NK-92 (cell line): Measurements from ENCODE around the gene PPP1R27.

Experiments
- DNase-seq: peaks from one replicate; lab custom pipeline; 2025; ENCODE audit not compliant: unreplicated experiment; lab: John Stamatoyannopoulos, UW

The PPP1R27 gene, protein sequence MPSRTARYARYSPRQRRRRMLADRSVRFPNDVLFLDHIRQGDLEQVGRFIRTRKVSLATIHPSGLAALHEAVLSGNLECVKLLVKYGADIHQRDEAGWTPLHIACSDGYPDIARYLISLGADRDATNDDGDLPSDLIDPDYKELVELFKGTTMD

DNA sequence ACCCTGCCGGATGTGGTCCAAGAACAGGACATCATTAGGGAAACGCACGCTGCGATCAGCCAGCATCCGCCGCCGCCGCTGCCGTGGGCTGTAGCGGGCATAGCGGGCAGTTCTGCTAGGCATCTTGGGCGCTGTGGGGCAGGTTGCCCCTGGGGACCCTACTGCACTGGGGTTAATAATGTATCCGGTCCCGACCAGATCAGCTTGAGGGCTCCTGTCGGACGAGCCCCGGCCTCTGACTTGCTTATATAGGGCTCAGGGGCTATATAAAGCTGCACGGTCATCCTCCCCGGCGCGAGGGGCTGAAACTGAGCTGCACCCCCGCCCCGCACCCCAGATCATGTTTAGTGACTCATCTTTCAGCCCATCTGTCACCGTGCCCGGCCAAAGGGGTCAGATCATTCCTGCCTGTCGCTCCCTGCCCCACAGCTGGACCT, at the start of gene PPP1R27:
PPP1R27 (minus strand) TSS at position 220 of the 437 bp plus-strand sequence; CDS start at position 123, 97 bp downstream.
- no peak for DNase-seq

DNA sequence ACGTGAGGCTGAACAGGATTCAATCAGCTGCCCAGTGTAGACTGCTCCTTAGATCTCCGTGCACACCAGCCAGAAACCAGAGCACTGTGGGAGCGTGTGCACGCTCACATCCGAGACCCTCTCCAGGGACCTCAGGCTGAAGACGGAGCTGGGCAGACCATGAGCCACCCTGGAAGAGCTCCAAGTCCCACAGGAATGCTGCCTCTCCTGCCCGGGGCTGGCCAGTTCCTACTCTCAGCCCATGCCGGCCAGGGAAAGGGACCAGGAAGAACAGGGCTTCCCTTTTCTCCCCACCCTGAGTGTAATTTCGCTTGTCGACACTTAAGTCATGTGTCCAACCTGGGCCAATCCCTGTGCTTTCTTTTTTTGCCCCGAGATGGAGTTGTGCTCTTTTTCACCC, 49.7 kb upstream of the PPP1R27 start:
- DNase-seq = no peak

DNA sequence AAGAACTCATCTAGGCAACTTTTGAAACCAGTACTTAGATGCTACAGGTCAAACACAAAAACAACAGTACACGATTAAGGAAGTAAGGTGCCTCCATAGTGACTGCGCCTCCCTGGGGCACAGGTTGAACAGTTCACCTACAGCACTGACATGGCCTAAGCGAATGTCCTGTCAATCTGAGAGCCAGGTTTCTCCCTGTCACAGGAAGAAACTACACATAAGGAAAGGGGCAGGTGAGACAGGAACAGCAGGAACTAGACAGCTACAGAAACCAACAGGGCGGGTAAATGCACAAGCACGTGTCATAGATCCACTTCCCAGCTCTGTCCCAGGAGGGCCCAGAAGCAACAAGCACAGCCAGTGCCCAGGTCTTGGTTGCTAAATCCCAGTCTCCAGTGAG, 44.3 kb upstream of the PPP1R27 start:
- DNase-seq = no peak

DNA sequence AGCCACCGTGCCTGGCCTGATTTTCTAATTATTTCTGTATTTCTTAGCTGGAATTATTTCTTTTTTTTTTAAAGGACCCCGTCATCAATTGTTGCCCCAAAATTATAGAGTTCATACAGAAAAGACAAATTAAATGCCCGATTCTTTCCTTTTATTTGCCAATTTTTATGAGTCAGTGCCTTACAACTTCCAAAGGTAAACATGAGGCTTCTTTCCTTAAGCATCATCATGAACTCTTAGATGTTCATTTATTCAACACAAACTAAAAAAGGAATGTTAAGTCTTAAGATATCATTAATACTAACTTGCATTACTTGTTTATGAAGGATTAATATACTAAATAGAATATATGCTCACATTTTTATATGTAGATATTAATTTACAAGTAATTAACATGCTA, 43.4 kb upstream of the PPP1R27 start:
- no peak for DNase-seq

DNA sequence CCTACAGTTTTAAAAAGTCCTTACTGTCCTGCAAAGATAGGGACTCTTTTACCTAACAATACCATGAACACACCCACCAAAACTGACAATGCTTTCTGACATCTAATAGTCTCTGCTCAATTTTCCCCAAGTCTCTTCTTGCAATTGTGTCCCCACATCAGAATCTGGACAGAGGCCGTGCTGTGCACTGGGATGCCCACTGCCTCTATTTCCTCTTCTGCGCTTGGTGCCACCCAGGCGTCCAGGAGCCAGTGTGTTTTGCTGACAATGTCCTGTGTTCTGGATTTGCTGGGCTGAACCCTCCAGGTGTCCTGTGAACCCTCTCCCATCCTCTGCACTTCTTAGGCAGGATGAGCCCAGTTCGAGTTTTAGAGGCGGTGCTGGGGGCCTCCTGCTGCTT, 42.7 kb upstream of the PPP1R27 start:
- DNase-seq = no peak

DNA sequence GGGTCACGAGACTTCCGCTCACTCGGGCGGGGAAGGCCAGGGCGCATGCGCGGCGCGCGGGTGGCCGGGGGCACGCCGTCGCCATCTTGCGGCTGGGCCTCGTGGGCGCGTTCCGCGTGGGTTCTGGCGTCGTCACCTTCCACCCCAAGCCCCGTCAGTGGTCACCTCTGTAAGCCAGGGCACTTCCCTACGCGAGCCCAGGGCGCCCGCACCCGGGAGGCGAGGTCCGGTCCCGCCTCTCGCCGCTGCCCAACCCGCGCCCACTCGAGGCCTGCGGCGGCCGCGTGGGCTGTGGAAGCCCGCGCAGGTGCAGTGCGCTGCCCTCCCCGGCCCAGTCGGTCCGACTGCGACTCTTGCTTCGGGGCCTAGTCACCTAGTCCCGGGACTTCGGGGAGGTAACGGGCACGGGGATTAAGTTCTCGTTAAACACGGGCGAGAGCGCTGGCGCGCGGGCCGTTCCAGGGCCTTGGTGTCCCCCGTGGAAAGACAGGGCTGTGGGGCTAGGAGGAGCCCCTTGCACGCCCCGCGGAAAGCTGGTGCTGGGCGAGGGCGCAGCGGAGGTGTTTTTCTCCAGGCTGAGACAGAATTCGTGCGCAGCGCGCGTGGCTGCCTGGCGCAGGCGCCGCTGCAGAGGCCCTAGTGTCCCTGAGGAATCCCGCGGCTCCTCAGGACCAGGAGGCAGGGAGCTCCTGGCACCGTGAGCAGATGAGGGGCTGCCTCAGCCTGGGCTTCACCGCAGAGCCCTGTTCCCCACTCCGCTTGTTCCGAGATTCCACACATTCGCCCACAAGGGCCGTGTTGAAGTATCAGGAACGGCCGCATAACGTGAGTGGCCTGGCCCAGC, 36.8 kb upstream of the PPP1R27 start:
- DNase-seq = peak; percentile 68

DNA sequence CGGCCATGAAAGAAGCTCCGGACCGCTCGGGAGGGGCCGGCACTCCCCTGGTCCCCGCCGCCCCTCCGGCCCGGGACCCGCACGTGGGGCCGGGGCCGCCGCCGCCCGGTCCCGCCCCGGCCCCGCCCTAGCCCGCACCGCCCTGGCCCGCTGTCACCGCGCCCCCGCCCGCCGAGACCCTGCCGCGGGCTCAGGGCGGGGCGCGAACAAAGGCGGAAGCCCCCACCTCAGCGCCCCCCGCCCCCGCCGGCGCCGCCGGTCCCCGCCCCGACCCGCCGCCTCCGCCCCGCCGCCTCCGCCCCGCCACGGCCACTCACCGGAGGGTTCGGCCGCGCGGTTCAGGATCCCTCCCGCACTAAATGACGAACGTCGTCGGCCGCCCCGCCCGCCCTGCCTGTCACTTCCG, 36.1 kb upstream of the PPP1R27 start, which contains the start of gene ARHGDIA:
ARHGDIA (minus strand) TSS at position 357 of the 406 bp plus-strand sequence. CDS start 1,407 bp downstream, outside the sequence.
- no peak for DNase-seq

DNA sequence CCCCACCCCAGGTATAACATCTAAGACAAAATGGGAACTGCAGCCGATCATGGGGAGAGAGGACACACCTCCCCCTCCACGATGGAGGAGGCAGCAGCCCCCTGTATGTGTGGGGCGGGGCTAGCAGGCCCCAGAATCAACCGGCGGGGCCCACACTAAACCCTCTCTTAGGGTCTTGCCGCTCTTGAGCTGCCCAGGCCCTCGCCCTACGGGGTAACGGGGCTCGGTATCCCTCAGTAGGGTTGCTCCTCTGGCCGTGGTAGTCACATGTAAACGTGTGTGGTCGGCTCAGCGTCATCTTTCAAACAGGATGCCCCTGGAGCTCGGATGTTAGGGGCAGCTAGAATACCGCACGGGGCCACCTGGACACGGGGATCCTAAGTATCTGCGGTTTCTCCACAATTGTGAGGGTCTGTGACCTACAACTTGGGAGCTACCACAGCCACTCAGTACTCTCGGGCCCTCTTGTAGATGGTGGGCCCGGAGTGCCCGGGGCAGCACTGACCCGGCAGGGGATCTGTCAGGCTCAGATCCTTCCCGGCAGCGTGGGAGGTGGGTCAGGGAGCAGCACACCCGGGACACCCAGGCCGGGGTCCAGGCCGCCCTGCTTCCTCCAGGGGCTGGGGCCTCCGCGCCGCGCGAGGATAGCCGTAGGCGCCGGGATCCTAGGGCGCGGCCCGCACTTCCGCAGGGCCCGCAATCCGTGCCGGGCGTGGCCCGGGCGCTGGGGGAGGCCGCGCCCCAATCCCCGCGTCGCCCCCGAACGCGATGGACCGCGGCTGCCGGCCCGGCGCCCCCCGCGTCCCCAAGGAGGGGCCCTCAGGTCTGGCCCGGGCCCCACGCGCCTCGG, 35.5 kb upstream of the PPP1R27 start:
- no peak for DNase-seq

DNA sequence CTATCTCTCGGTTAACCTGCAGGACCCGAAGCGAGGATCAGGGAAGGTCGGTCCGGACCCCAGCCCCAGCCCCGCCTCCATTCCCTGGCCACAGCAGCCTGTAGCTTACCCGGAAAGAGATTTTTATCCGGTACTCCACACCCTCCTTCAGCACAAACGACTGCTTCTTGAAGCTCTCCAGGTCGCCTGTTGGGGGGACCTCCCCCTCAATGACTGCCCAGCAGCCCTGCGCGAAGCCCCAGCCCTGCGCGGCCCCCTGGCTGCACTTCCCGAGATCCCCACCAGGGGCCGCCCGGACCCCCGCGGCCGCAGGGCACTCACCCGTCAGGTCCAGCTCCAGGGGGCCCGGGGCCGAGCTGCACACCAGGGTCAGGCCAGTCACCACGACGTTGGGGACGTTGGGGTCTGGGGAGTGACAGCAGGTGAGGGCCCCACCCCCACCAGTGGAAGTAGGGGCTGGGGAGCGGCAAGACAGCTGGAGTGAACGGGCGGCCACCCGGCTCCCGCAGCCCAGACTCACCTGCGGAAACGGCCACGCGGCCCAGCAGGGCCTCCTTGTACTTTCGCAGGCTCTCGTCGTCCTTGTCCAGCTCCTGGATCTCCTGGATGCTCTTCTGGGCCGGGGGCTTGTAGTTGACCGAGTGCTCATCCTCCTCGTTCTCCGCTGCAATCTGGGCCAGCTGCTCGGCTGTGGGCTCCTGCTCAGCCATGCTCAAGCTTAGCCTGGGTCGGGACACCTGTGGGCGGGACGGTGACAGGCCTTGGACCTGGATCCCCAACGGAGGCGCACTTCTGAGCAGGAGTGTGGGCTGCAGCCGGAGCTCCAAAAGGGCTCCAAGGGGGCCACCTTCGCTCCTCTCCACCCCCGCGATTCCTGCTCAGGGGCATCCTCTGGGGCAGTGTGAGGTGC, 34.6 kb upstream of the PPP1R27 start:
- DNase-seq = no peak

DNA sequence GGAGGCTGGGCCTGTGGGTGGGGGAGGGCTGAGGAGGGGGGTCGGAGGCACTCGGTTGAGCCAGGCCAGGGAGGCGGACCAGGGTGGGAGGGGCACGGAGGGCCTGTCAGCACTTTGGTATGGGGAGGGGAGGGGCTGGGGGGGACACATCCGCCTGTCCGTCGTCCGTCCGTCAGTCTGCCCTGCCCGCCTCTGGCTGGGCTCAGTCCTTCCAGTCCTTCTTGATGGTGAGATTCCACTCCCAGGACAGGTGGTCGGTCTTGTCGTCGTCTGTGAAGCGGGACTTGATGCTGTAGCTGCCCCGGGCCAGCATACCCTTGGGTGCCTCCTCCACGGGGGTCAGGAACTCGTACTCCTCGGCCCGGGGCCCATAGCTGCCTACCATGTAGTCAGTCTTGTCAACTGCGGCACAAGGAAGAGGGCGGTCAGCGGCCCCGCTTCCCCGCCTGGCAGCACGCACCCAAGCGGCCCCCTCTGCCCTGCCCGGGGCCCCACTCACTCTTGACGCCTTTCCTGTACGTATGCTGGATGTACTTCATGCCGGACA, 33.9 kb upstream of the PPP1R27 start:
- no peak for DNase-seq

DNA sequence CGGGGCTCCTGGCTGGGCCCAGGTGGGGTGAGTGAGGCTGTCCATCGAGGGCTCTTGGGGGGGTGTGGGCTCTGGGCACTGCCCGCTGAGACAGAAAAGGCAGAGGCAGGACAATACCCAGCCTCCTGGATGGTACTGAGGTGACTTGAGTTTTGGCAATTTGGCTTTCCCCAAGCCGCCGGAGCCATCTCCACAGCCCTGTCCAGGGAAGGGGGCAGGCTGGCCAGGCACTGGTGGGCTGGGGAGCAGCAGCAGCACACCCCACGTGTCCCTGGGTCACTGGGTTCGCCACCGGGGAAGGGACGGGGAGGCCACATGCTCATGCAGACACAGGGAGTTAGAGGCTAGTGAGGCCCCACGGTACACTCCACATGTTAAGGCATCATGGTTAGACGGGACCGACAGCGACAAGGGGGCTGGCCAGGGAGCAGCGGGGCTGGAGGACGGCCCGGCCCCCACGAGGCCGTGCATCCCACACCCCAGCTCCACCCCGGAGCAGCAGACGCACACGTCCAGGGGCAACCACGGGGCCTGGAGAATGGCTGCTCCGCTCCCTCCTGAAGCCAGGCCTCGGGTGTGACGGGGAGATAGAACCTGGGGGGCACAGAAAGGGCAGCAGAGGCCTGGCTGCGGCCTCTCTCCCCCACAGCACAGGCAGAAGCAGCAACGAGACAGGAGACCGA, 33.3 kb upstream of the PPP1R27 start:
- no peak for DNase-seq

DNA sequence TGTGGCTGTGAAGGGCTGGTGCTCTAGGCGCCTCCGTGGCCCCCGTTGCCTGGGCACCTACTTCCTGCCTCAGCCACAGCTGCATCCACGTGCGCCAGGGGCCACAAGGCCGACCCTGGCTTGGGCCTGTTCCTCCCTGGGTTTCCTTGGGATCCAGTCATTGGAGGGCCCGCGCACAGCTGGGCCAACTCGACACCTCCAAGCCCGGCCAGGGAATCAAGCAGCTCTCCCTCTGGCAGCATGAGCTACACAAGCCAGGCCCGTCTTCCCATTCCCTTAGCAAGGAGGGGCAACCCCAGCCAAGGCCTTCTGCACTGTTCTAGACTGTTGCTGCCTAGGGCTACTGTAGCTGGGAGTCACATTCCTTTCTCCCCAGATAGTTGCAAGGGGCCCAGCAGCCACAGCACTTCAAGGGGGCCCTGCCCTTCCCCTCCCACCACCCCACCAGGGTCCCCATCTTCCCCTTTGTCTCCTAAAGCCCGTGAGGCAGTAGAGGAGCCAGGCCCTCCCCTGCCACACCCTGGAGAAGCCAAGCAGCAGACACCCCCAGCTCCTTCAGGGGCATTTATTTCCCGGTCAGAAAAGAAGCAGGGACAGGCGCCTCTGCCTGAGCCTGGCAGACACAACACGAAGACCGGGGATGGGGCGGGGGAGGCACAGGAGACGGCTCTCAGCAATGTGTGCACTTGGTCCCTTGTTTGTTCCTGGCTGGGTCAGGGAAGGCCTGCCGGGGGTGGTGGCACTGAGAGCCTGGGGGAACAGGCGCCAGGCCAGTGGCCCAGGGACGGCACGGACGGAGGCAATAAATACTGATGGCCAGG, 32.5 kb upstream of the PPP1R27 start:
- no peak for DNase-seq

DNA sequence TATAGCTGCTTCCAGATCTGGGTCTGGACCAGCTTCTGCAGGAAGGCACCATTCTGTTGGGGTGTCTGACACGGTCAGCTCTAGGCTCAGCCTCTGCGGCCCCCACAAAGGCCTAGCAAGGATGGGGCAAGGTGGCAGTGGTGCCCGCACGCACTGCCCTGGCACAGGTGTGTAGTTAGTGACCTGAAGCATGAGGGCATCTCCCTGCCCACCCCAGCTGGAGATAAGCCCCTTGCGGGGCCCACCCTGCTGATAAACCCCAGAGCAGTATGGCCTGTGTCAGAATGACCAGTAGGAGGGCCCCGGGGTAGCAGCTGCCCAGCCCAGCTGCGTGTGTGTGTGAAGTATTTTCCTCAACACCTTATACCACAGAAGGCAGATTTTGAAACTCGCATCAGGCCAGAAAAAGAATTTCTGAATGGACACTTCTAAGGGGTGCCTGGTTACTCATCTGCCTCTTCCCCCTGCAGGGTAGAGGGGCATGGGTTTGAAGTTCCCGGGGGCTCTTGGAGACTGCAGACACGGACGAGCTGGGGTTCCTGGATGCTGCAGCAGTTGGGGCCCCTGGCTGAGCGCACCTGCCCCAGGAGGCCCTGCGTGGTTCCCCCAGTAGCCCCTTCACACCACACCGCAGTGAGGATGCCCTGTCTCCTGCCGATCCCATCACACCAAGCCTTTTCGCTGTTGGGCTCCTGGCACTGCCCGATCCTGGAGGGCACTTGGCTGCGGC, 31.8 kb upstream of the PPP1R27 start:
- no peak for DNase-seq

DNA sequence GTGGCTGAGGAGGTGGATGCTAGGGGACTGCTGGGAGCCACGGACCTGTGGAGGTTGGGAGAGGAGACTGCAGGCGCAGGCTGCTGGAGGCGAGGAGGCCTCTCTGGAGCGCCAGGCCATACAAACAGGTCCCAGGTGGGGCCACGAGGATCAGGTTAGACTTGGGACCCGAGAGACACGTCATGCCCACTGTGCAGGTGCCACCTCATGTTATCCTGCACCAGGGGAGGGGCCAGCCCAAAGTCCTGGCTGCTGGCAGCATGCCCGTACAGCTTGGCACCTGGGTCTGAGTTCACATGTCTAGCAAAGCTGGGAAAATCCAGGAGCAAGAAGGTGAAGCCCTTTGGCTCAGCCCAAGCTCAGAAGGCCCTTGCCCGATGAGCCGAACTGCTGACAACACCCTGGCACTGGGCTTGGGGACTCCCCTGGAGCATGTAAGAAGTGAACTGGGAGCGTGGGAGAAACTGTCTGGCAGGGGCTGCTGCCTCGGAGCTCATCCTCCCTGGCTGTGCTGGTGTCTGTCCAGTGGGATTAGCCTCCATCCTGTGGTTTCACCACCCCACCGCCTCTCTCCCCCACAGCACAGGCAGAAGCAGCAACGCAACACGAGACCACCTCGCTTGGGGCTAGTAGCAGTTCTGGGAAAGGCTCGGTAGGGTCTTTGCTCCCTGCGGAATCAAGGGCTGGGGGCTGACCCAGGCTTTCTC, 31.0 kb upstream of the PPP1R27 start:
- DNase-seq = no peak

DNA sequence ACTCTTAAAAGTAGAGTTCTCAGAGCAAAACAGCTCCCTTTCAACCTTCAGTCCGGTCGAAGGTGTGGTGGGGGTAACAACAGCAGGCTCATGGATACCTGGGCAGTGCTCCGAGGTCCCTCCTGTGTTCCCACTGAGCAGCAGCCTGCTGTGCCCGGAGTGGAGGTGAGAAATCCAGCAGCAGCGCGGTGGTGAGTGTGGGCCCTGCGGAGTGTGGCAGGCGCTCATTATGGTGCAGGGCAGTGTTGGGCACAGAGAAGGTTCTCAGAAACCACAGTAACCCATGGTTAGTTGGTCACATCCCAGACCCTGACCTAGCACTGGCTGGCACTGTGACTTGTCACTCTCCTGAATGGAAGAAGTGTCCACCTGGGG, 30.5 kb upstream of the PPP1R27 start:
- DNase-seq = no peak

DNA sequence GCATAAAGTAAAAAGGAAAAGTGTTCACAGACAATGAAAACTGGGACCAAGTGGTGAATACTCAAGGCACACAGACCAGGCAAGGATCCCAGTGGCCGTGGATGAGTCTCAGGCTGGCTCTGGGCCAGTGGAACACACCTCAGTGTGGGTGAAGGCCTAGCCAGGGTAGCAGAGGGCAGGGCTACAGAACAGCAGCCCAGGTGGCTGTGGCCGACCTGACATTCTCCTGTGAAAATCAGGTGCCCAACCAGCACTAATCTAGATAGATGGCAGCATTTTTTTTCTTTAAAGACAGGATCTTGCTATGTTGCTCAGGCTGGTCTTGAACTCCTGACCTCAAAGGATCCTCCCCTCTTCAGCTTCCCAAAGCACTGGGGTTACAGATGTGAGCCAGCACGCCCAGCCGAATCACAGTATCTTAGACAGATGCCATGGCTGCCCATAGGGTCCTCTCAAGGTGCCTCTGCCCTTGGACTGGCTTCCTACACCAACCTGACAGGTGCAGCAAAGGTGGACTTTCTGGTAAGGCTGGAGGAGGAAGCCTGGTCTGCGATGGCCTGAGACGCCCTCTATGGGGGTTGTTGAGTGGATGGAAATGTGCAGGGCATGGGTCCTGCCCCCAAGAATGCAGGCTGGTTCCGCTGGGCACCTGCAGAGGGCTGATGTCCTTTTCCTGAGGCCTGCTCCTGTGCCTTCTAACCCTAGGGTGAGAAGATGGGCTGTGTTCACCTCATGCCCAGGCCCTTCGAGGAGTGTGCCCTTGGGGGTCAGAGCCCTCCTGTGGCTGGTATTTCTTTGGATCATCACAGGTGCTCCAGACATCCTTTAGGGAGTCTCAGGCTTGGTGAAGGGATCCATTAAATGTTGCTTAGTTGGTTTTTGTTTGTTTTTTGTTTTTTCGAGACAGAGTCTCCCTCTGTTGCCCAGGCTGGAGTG, 29.3 kb upstream of the PPP1R27 start:
- DNase-seq = no peak
